Rectal smooth muscle tissue (tissue), 1 donor: ENCODE results near the gene NEUROD2.
A peak's percentile ranks its signal among the peaks of the same experiment; 100 is the strongest.
"Not testable (repeated sequence)": the region's sequence is repeated elsewhere in the genome, so short reads cannot be mapped to it uniquely, and the experiment has no call there.

Source experiments
- H3K27ac ChIP-seq: one replicate; pipeline ENCODE4 v1.7.0; 2013; ENCODE audit warnings: low read depth, low read length, inconsistent platforms
- H3K27me3 ChIP-seq: one replicate; pipeline ENCODE4 v1.7.0; 2013; ENCODE audit warnings: low read length; ENCODE audit not compliant: control insufficient read depth, insufficient read depth
- H3K36me3 ChIP-seq: one replicate; pipeline ENCODE4 v1.7.0; 2013; ENCODE audit warnings: low read length; ENCODE audit not compliant: control insufficient read depth, insufficient read depth
- H3K4me1 ChIP-seq: one replicate; pipeline ENCODE4 v1.7.0; 2013; ENCODE audit warnings: low read length; ENCODE audit not compliant: control insufficient read depth, insufficient read depth
- H3K4me3 ChIP-seq: one replicate; pipeline ENCODE4 v1.7.0; 2013; ENCODE audit warnings: low read length
- H3K9ac ChIP-seq: one replicate; pipeline ENCODE4 v1.7.0; 2013; ENCODE audit warnings: low read length

Gene NEUROD2

GRCh38 chr17:39590180-39590579 lies 17.5 kb downstream of the NEUROD2 start:
- not testable (repeated sequence) for H3K4me3 ChIP-seq, H3K36me3 ChIP-seq, H3K27ac ChIP-seq, H3K9ac ChIP-seq, H3K4me1 ChIP-seq
- H3K27me3 ChIP-seq: peaks cover 13% of the 10 kb centered on the region

GRCh38 chr17:39582658-39583057 lies 25.1 kb downstream of the NEUROD2 start:
- Histone ChIP-seq H3K4me1 (no peaks in the 10 kb centered on the region), H3K27me3 (no peaks in the 10 kb centered on the region), H3K27ac (no peak overlapping the region), H3K36me3 (no peaks in the 10 kb centered on the region), H3K9ac (no peak overlapping the region), H3K4me3 (no peak overlapping the region)

DNA sequence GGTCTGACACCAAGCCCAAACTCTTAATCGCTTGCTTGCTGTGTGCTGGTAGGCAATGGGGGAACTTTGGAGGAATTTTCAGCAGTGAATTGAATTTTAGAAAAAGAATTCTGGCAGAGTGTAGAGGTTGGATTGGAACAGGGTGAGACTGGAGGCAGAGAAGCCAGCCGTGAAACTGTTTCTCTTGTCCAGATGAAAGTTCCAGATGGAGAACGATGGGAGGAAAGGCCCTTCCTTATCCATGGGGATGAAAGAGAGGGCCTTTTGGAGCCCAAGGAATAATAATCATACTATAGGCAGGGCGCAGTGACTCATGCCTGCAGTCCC lies 26.0 kb downstream of the NEUROD2 start:
- Histone ChIP-seq H3K36me3 (no peaks in the 10 kb centered on the region), H3K9ac (no peak overlapping the region), H3K4me3 (no peak overlapping the region), H3K27ac (no peak overlapping the region), H3K27me3 (no peaks in the 10 kb centered on the region), H3K4me1 (no peaks in the 10 kb centered on the region)

DNA sequence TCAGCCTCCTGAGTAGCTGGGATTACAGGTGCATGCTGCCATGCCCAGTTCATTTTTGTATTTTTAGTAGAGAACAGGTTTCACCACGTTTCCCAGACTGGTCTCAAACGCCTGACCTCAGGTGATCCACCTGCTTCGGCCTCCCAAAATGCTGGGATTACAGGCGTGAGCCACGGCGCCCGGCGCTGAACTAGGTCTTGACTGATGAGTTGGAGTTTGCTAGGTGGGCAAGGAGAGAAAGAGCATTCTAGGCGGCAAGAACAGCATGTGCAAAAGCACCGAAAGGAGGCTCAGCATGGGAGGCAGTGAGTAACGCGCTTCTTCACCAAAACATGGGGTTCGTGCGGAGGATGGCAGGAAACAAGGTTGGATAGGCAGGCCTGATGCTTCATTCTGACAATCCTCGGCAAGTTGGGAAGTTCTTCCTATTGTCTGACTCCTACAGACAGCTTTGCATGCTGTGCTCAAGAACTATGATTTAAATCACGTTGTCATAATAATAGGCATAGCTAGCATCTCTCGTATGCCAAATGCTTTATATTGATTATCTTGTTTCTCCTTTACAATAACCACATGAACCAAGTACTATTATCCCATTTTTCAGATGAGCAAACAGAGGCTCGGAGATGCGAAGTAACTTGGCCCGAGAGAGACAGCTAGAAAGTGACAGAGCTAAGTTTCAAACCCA lies 26.5 kb downstream of the NEUROD2 start:
- Histone ChIP-seq H3K27ac (no peak overlapping the region), H3K27me3 (no peaks in the 10 kb centered on the region), H3K9ac (no peak overlapping the region), H3K4me1 (no peaks in the 10 kb centered on the region), H3K36me3 (no peaks in the 10 kb centered on the region), H3K4me3 (no peak overlapping the region)

- H3K4me1 ChIP-seq: no peaks in the 10 kb centered on the region
Measured at GRCh38 chr17:39580082-39580468, 27.6 kb downstream of the NEUROD2 start.

GRCh38 chr17:39579318-39580081 lies 28.2 kb downstream of the NEUROD2 start:
- H3K27me3 ChIP-seq: no peaks in the 10 kb centered on the region
- H3K4me1 ChIP-seq: no peaks in the 10 kb centered on the region
- H3K27ac ChIP-seq: no peak overlapping the region
- H3K4me3 ChIP-seq: no peak overlapping the region
- H3K36me3 ChIP-seq: no peaks in the 10 kb centered on the region
- no peak overlapping the region for H3K9ac ChIP-seq

More at GRCh38 chr17:39580082-39580468, 27.6 kb downstream of the NEUROD2 start:
- H3K36me3 ChIP-seq: no peaks in the 10 kb centered on the region
- H3K9ac ChIP-seq: no peak overlapping the region
- H3K27ac ChIP-seq: no peak overlapping the region
- H3K4me3 ChIP-seq: no peak overlapping the region
- no peaks in the 10 kb centered on the region for H3K27me3 ChIP-seq

GRCh38 chr17:39578272-39578671 lies 29.4 kb downstream of the NEUROD2 start:
- Histone ChIP-seq H3K27ac (no peak overlapping the region), H3K27me3 (no peaks in the 10 kb centered on the region), H3K4me3 (no peak overlapping the region), H3K9ac (no peak overlapping the region), H3K36me3 (no peaks in the 10 kb centered on the region), H3K4me1 (no peaks in the 10 kb centered on the region)

- Histone ChIP-seq H3K4me3 (no peak overlapping the region), H3K27ac (no peak overlapping the region), H3K4me1 (no peaks in the 10 kb centered on the region), H3K36me3 (no peaks in the 10 kb centered on the region), H3K27me3 (no peaks in the 10 kb centered on the region), H3K9ac (no peak overlapping the region)
Measured at GRCh38 chr17:39576187-39576586, 31.5 kb downstream of the NEUROD2 start.

- Histone ChIP-seq H3K27me3 (no peaks in the 10 kb centered on the region), H3K9ac (no peak overlapping the region), H3K27ac (peak overlapping the region; percentile 76), H3K4me3 (peak overlapping the region; percentile 53), H3K4me1 (no peaks in the 10 kb centered on the region), H3K36me3 (peaks cover 4% of the 10 kb centered on the region)
Measured at GRCh38 chr17:39573447-39574298, 34.0 kb downstream of the NEUROD2 start.

GRCh38 chr17:39572121-39572520 lies 35.6 kb downstream of the NEUROD2 start:
- no peaks in the 10 kb centered on the region for H3K4me1 ChIP-seq
- H3K27me3 ChIP-seq: no peaks in the 10 kb centered on the region
- H3K36me3 ChIP-seq: peaks cover 8% of the 10 kb centered on the region
- no peak overlapping the region for H3K27ac ChIP-seq
- no peak overlapping the region for H3K4me3 ChIP-seq
- H3K9ac ChIP-seq: no peak overlapping the region

DNA sequence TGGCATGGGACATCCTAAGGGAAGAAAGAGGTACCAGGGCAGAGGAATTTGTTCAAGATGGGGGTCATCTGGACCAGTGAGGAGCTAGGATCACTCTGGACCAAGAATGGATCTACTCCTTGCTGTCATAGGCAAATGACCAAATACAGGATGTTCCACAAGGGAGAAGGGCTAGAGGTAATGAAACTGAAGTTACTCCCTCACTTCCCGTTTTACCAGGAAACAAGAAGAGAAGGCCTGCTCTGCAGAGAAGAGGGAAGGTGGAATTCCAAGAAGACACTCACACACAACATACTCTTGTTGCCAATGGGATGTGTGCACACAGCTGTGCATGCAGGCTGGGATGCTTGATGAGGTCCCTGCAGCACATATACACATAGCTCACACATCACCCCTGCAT lies 38.6 kb downstream of the NEUROD2 start:
- no peaks in the 10 kb centered on the region for H3K27me3 ChIP-seq
- peaks cover 11% of the 10 kb centered on the region for H3K36me3 ChIP-seq
- no peak overlapping the region for H3K9ac ChIP-seq
- H3K27ac ChIP-seq: no peak overlapping the region
- no peak overlapping the region for H3K4me3 ChIP-seq
- no peaks in the 10 kb centered on the region for H3K4me1 ChIP-seq

- Histone ChIP-seq H3K4me3 (no peak overlapping the region), H3K27me3 (no peaks in the 10 kb centered on the region), H3K4me1 (no peaks in the 10 kb centered on the region), H3K36me3 (peaks cover 11% of the 10 kb centered on the region), H3K9ac (no peak overlapping the region), H3K27ac (no peak overlapping the region)
Measured at GRCh38 chr17:39568702-39569101, 39.0 kb downstream of the NEUROD2 start.
